HG02840 (cell line): Measurements from ENCODE around the gene MCF2L2.

ENCODE experiments used
- ATAC-seq: cut with Tn5 transposase; IDR thresholded peaks from one replicate; pipeline ENCODE4 v1.9.1; 2021; ENCODE audit warnings: mild to moderate bottlenecking, moderate library complexity, moderate number of reproducible peaks; ENCODE audit not compliant: unreplicated experiment, low FRiP score

Gene MCF2L2

GRCh38 chr3:183329543-183329942 is 98.9 kb downstream of the MCF2L2 start:
- ATAC-seq = no peak

GRCh38 chr3:183328823-183329222 is 99.6 kb downstream of the MCF2L2 start:
- no peak for ATAC-seq

GRCh38 chr3:183328164-183328563 is 100.3 kb downstream of the MCF2L2 start:
- ATAC-seq = no peak

DNA sequence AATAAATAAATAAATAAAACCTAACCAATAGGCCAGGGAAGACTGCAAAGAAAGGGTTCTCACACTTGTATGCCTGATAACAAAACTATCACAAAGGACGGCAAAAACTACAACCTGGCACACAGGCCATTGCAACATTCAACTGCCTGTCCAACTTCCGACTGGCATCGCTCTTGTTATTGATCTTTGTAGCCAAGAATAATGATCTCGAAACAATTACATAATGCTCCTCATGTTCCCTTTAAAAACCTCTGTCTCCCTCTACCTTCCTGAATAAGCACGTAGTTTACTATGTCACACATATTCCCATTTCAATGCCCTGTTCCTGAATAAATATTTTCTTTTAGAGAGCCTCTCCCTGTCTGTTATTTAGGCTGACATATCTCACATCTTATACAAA is 101.1 kb downstream of the MCF2L2 start:
- no peak for ATAC-seq

DNA sequence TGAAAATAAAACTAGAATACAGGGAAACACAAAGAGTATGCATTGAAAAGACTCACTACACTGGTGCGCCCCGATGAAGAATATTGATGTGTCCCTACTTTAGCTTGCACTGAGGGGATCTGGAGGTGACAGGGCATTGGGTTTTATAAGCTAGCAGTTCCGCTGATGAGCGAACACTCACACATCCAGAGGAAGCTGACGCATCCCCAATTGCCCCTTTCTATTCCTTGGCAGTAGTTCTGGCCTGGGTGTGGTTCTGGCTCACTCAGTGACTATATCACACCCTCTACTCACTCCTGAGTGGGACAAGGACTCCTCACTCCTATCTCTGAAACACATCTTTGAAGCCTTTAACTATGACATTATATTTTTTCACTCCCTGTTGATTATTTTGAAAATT is 104.3 kb downstream of the MCF2L2 start:
- no peak for ATAC-seq

GRCh38 chr3:183319371-183319770 is 109.0 kb downstream of the MCF2L2 start:
- no peak for ATAC-seq

GRCh38 chr3:183318877-183319276 is 109.5 kb downstream of the MCF2L2 start:
- ATAC-seq = no peak

DNA sequence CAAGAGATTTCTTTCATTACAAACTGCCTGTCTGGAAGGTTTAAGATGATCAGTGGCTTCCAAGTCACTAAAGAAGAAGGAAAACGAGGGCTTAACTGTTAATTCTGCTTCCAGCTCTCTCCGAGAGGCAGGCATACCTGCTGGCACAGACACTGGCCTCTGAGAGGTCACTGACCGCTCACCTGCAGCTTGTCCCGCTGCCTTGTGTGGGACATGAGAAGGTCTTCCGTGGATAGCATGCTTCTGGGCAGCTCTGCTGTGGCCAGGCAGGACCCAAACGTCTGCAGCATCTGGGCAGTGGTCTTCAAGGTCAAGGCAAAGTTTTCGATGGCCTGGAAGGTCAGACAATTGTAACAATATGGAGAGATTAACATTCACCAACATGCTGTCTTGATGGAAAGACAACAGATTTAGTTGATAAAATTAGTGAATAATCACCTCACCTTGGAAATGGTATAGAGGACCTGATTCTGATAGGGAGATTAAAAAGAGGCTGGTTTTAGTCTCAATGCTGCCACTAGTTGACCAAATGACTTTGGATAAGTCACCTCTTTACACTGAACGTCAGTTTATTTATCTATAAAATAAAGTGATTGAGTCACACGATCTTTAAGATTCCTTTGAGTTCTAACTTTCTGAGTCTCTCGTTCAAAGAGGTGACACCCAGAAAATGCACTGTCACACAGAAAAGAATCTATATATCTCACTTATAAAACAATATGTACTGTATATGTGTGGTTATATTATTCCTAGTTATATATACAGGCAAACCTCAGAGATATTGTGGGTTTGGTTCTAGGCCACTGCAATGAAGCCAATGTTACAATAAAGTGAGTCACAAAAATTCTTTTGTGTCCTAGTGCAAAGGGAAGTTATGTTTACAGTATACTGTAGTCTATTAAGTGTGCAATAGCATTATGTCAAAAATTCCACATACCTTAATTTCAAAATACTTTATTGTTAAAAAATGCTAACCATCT is 110.2 kb downstream of the MCF2L2 start:
- no peak for ATAC-seq

GRCh38 chr3:183317271-183317670 is 111.1 kb downstream of the MCF2L2 start:
- ATAC-seq = no peak

DNA sequence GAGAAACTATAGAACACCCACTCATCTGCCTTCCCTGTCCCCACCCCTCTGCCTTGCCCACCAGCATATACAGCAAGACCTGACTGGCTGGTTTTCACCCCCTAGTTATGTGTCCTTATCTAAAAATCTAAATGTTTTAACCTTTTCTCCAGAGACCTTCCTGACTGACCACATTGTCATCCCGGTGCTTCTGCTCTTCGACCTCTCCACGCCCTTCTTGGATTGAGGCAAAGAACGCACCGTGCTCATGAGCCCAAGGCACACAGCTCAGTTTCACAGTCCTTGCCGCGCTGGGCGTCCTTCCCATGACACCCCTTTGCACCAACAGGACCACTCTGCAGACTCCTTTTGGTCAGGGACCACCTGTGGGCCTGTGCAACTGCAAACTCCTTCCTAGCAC is 112.7 kb downstream of the MCF2L2 start:
- no peak for ATAC-seq

DNA sequence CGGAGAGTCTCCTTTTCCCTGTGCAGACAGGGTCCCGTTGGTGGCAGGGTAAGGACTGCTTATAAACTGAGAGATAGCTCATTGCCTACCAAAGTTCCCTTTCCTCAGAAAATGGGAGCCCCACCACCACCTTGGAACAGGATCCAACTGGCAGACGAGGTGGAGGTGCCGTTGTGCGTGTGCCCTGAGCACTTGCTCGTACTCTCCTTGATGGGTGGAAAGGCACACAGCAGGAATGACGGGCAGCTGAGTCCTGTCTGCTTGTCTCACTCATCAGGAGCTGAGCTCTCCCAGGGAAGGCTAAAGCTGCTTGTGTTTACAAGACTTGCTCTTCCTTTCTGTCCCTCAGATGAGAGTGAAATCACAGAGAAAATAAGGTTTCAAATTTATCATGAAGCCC is 114.7 kb downstream of the MCF2L2 start:
- ATAC-seq = no peak

DNA sequence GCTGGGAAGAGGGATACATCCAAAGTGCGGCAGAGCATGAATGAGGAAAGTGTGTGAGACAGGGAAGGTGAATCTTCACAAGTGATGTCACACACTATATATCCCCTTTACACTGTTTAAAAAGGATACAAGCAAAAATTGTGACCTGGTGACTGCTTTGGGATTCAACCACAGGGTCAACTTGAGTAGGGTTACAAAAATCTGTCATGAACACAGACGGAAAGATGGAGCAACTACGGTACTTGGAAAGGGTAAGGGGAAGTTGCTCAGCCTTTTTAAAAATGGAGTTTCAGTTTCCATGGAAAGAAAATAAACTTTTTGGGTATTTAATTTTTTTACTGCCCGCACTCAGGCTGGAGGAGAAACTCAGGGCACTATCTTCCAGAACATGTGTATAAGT is 115.1 kb downstream of the MCF2L2 start:
- no peak for ATAC-seq

- ATAC-seq = no peak
These were observed 116.0 kb downstream of the MCF2L2 start for GRCh38 chr3:183312433-183312832.

DNA sequence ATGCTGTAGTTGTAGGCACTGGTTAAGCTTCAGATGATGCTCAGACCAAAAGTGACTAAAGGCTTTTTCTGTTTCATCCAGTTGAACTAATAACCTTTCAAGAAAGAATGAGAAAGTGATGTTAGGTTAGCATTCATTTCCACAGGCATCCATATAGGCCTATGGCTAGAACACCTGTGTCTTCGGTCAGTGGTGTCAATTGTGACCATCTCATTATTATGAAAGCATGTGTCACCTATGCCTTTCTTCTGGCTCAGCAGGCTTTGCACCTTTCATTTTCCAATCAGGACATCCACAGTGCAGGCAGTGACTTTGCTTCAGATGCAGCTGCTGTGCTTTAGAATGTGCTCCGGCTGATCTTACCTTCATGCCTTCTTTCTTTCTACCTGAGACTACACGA is 117.5 kb downstream of the MCF2L2 start:
- no peak for ATAC-seq

DNA sequence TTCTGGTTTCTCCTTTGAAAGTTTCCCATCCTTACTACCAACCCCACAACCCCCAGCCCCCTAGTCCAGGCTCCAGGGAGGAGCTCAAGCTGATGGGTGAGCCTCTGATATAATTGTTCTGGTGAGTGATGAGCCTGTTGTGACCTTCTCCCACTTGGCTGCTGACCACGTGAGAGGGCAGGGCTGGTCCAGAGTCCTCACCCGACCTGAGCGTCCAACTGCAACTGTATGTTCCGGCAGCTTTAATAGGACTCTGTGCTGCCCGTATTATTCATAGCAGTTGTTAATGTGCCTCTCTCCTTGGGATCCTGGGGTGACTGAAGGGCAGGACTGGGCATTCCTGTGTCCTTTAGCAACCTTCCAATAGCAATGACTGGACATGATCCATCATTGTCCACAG is 119.1 kb downstream of the MCF2L2 start:
- ATAC-seq = no peak

DNA sequence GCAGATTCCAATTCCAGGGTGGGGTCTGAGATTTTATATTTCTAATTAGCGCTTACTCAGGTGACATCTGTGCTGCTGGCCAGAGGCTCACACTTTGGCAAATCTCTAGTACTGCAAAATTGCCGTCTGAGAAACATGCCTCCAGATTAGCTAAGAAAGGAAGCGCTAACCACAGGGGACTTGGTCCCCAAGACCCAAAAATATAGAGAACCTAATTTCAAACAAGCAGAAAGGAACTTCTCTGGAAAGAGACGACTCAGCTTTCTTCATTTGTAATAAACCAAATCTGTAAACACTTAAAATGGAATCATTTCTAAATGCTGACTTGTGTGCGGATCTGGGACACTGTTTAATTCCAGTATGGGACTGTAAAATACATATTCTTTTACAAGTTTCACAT is 119.7 kb downstream of the MCF2L2 start:
- no peak for ATAC-seq

GRCh38 chr3:183307749-183308148 is 120.7 kb downstream of the MCF2L2 start:
- ATAC-seq = no peak

GRCh38 chr3:183306798-183307671 is 121.4 kb downstream of the MCF2L2 start:
- no peak for ATAC-seq

GRCh38 chr3:183303690-183304089 is 124.7 kb downstream of the MCF2L2 start:
- ATAC-seq = no peak

- ATAC-seq = no peak
These were observed 126.4 kb downstream of the MCF2L2 start for GRCh38 chr3:183301937-183302580.
